Keratinocyte (primary cell): ENCODE results near the gene GNPNAT1. TPM values are rescaled to one million over a fixed set of nuclear protein-coding genes. Genes with fewer than 3 reads are reported as not detected.

ENCODE experiments used
- DNase-seq: peaks from one replicate; pipeline ENCODE4 v3.0.0-alpha.2; 2011; ENCODE audit warnings: low read depth, missing footprints, low spot score
- FAIRE-seq: peaks from 2 replicates; lab custom pipeline; 2011; peaks lifted over from hg19 to GRCh38; lab: Jason Lieb, UNC
- H2AFZ ChIP-seq: 2 replicates; pipeline ENCODE4 v1.6.0; 2012; ENCODE audit warnings: low read length, control low read depth, inconsistent platforms; ENCODE audit not compliant: control insufficient read depth
- H3K27ac ChIP-seq: 2 replicates; pipeline ENCODE4 v1.5.1; 2011; ENCODE audit warnings: low read length; ENCODE audit not compliant: control insufficient read depth, insufficient read depth
- H3K27me3 ChIP-seq: 3 replicates; pipeline ENCODE4 v1.6.0; 2011; ENCODE audit warnings: low read length; ENCODE audit not compliant: control insufficient read depth, insufficient read depth; ENCODE audit errors: extremely low read depth
- H3K36me3 ChIP-seq, 2 experiments: 2 replicates in 1 of 2; 3 replicates in 1 of 2; pipeline ENCODE4 v1.5.1; 2011; ENCODE audit warnings: low read length in 2 of 2, mild to moderate bottlenecking in 1 of 2; ENCODE audit not compliant: control insufficient read depth in 2 of 2, insufficient read depth in 2 of 2; ENCODE audit errors: extremely low read depth in 1 of 2
- H3K4me1 ChIP-seq: 3 replicates; pipeline ENCODE4 v1.5.1; 2011; ENCODE audit warnings: low read length; ENCODE audit not compliant: control insufficient read depth, insufficient read depth; ENCODE audit errors: extremely low read depth
- H3K4me2 ChIP-seq: 3 replicates; pipeline ENCODE4 v1.6.0; 2011; ENCODE audit warnings: low read depth, low read length; ENCODE audit not compliant: control insufficient read depth, insufficient read depth; ENCODE audit errors: extremely low read depth
- H3K4me3 ChIP-seq, 3 experiments: fragments of 200-600 bp in 1 of 3; sonication (generic) in 1 of 3; 2 replicates in 2 of 3; 3 replicates in 1 of 3; pipeline ENCODE4 v1.5.1; 2011 to 2016; ENCODE audit warnings: low read length in 3 of 3, mild to moderate bottlenecking in 3 of 3, control low read depth in 2 of 3, inconsistent platforms in 1 of 3, low read depth in 1 of 3, mixed read lengths in 1 of 3, mixed run types in 1 of 3, moderate library complexity in 1 of 3; ENCODE audit not compliant: control insufficient read depth in 2 of 3, insufficient read depth in 2 of 3; ENCODE audit errors: extremely low read depth in 1 of 3
- H3K79me2 ChIP-seq: 2 replicates; pipeline ENCODE4 v1.6.0; 2012; ENCODE audit warnings: low read length; ENCODE audit not compliant: control insufficient read depth, insufficient read depth
- H3K9ac ChIP-seq: 3 replicates; pipeline ENCODE4 v1.6.0; 2011; ENCODE audit warnings: low read length; ENCODE audit not compliant: control insufficient read depth, insufficient read depth; ENCODE audit errors: extremely low read depth
- H3K9me1 ChIP-seq: 3 replicates; pipeline ENCODE4 v1.6.0; 2011; ENCODE audit warnings: low read length; ENCODE audit not compliant: control insufficient read depth, insufficient read depth; ENCODE audit errors: extremely low read depth
- H3K9me3 ChIP-seq: 2 replicates; pipeline ENCODE4 v1.5.1; 2012; ENCODE audit warnings: low read depth, low read length; ENCODE audit not compliant: control insufficient read depth
- H4K20me1 ChIP-seq: 3 replicates; pipeline ENCODE4 v1.6.0; 2011; ENCODE audit warnings: low read length; ENCODE audit not compliant: control insufficient read depth, insufficient read depth; ENCODE audit errors: extremely low read depth
- EZH2 ChIP-seq: IDR thresholded peaks from one replicate; pipeline ENCODE4 v1.6.1; 2012; ENCODE audit warnings: inconsistent platforms, mild to moderate bottlenecking, low read length, moderate library complexity
- dilution Hi-C: fragments of 300-500 bp; cut with MboI; formaldehyde crosslinking; loops from one replicate; pipeline ENCODE4 v1.7.0; 2020; ENCODE audit warnings: low sequenced_read_pairs; ENCODE audit not compliant: extremely low pct_ligation_motif_present
- polyA plus RNA-seq, 5 experiments: library from polyadenylated mRNA; depleted of rRNA in 3 of 5; stranded (reverse) in 3 of 5; stranded (forward) in 1 of 5; unstranded in 1 of 5; fragments of >200 nt; gene quantifications; 1 replicate in 1 of 5; 2 replicates in 3 of 5; 3 replicates in 1 of 5; pipeline versions ENCODE4 v1.2.1 to v1.2.3, GENCODE V29; 2011 to 2012; ENCODE audit warnings: missing spikeins in 2 of 5, low read depth in 1 of 5, low replicate concordance in 1 of 5
- TF ChIP-seq, protein P1 (sequence below), 3 experiments: IDR thresholded peaks in 1 of 3; conservative IDR thresholded peaks in 1 of 3; optimal IDR thresholded peaks in 1 of 3; 2 replicates in 2 of 3; 3 replicates in 1 of 3; pipeline versions ENCODE3 to v1.5.1; 2011; ENCODE audit warnings: low read length in 3 of 3, mild to moderate bottlenecking in 3 of 3, moderate library complexity in 2 of 3, control low read depth in 1 of 3, inconsistent platforms in 1 of 3; ENCODE audit not compliant: insufficient read depth in 2 of 3; ENCODE audit errors: extremely low read depth in 1 of 3

Gene GNPNAT1
- polyA plus RNA-seq, 1 donor (not counting 4 experiments of a cell fraction or from before 2014, with no cell fraction given): 45.5 TPM

DNA sequence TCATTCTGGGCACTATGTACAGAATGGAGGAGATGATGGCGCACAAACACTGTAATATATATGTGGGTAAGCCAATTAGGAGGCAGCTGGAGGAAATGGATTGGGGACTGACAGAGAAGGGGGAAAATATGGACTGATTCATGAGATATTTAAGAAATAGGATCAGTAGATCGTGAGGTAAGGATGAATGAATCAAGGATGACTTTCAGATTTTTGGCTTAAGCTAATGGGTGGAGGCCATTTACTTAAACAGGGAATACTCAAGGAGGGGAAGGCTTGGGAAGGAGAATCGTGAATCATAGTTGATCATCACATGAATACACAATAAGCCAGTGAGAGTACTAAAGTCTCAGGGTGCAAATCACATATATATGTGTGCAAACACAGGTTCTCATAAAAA is 11.2 kb upstream of the GNPNAT1 start:
- DNase-seq (peak; percentile 30), FAIRE-seq (peak; percentile 84)
- Histone ChIP-seq H2AFZ (peak overlapping the region; percentile 74), H3K79me2 (no peaks in the 10 kb centered on the region), H4K20me1 (no peaks in the 10 kb centered on the region), H3K4me1 (peaks cover 20% of the 10 kb centered on the region), H3K9me1 (no peaks in the 10 kb centered on the region), H3K27ac (peak overlapping the region; percentile 48), H3K36me3 (no peaks in the 10 kb centered on the region), H3K4me2 (peak overlapping the region; percentile 1), H3K9ac (no peak overlapping the region), H3K27me3 (no peaks in the 10 kb centered on the region), H3K9me3 (no peaks in the 10 kb centered on the region), H3K4me3 (no peak overlapping the region)
- TF ChIP-seq, protein P1, sequence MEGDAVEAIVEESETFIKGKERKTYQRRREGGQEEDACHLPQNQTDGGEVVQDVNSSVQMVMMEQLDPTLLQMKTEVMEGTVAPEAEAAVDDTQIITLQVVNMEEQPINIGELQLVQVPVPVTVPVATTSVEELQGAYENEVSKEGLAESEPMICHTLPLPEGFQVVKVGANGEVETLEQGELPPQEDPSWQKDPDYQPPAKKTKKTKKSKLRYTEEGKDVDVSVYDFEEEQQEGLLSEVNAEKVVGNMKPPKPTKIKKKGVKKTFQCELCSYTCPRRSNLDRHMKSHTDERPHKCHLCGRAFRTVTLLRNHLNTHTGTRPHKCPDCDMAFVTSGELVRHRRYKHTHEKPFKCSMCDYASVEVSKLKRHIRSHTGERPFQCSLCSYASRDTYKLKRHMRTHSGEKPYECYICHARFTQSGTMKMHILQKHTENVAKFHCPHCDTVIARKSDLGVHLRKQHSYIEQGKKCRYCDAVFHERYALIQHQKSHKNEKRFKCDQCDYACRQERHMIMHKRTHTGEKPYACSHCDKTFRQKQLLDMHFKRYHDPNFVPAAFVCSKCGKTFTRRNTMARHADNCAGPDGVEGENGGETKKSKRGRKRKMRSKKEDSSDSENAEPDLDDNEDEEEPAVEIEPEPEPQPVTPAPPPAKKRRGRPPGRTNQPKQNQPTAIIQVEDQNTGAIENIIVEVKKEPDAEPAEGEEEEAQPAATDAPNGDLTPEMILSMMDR (optimal IDR thresholded peaks at IDR 0.05 in 1 of 3, IDR thresholded peaks at IDR 0.05 in 1 of 3, conservative IDR thresholded peaks at IDR 0.05 in 1 of 3; ENCODE audit: extremely low read depth in 1 of 3, insufficient read depth in 2 of 3, low read length in 3 of 3): no peak
- TF ChIP-seq EZH2: no peak
- dilution Hi-C loops: no loop called here

GRCh38 chr14:52801014-52801712 is 9.8 kb upstream of the GNPNAT1 start:
- Histone ChIP-seq H3K27ac (peak overlapping the region; percentile 2), H4K20me1 (no peaks in the 10 kb centered on the region), H3K4me3 (no peak overlapping the region), H3K9ac (no peak overlapping the region), H3K9me3 (no peaks in the 10 kb centered on the region), H3K9me1 (no peaks in the 10 kb centered on the region), H3K4me2 (no peak overlapping the region), H3K4me1 (peaks cover 20% of the 10 kb centered on the region), H3K27me3 (no peaks in the 10 kb centered on the region), H2AFZ (no peak overlapping the region), H3K79me2 (no peaks in the 10 kb centered on the region), H3K36me3 (no peaks in the 10 kb centered on the region)
- DNase-seq: no peak
- TF ChIP-seq, protein P1 (optimal IDR thresholded peaks at IDR 0.05 in 1 of 3, IDR thresholded peaks at IDR 0.05 in 1 of 3, conservative IDR thresholded peaks at IDR 0.05 in 1 of 3; ENCODE audit: extremely low read depth in 1 of 3, insufficient read depth in 2 of 3, low read length in 3 of 3): no peak
- peak; percentile 48 for FAIRE-seq
- dilution Hi-C loops: no loop called here
